HepG2 (cell line): ENCODE data around the gene TMEM79. TPM values are rescaled to one million over a fixed set of nuclear protein-coding genes. Genes with fewer than 3 reads are reported as not detected.

ENCODE experiments used
- ATRX ChIP-seq: sonication (generic); formaldehyde crosslinking; IDR thresholded peaks from 2 replicates; pipeline ENCODE4 v1.4.0; 2020; ENCODE audit warnings: missing genetic modification reagents, borderline replicate concordance
- CBFB ChIP-seq: sonication (generic); formaldehyde crosslinking; IDR thresholded peaks from 2 replicates; pipeline ENCODE4 v1.4.0; 2020; ENCODE audit warnings: missing genetic modification reagents
- DPF2 ChIP-seq: sonication (generic); formaldehyde crosslinking; IDR thresholded peaks from 2 replicates; pipeline ENCODE4 v1.4.0; 2020; ENCODE audit warnings: mild to moderate bottlenecking, low read depth, missing genetic modification reagents, borderline replicate concordance
- FLYWCH1 ChIP-seq: sonication (generic); formaldehyde crosslinking; IDR thresholded peaks from 2 replicates; pipeline ENCODE4 v1.8.1; 2023; ENCODE audit warnings: mild to moderate bottlenecking, missing genetic modification reagents
- FOXM1 ChIP-seq: sonication (generic); formaldehyde crosslinking; IDR thresholded peaks from 2 replicates; pipeline ENCODE4 v1.5.0; 2020; ENCODE audit warnings: missing genetic modification reagents
- HIVEP1 ChIP-seq: sonication (generic); formaldehyde crosslinking; IDR thresholded peaks from 2 replicates; pipeline ENCODE4 v1.4.0; 2020; ENCODE audit warnings: mild to moderate bottlenecking, missing genetic modification reagents
- NAIF1 ChIP-seq: sonication (generic); formaldehyde crosslinking; IDR thresholded peaks from 2 replicates; pipeline ENCODE4 v1.5.0; 2020; ENCODE audit warnings: mild to moderate bottlenecking, missing genetic modification reagents, borderline replicate concordance
- NFYC ChIP-seq: IDR thresholded peaks from 2 replicates; pipeline ENCODE4 v1.6.1; 2016; ENCODE audit warnings: missing genetic modification reagents, missing compliant biosample characterization
- NRL ChIP-seq: sonication (generic); formaldehyde crosslinking; IDR thresholded peaks from 2 replicates; pipeline ENCODE4 v1.5.0; 2020; ENCODE audit warnings: missing genetic modification reagents, mild to moderate bottlenecking, moderate library complexity, borderline replicate concordance
- PITX1 ChIP-seq: sonication (generic); formaldehyde crosslinking; IDR thresholded peaks from 2 replicates; pipeline ENCODE4 v1.5.1; 2020; ENCODE audit warnings: mild to moderate bottlenecking, missing genetic modification reagents
- RAD21 ChIP-seq: fragments of 450-650 bp; formaldehyde crosslinking; IDR thresholded peaks from 2 replicates; pipeline ENCODE4 v1.5.0; 2020; ENCODE audit warnings: mild to moderate bottlenecking
- RXRB ChIP-seq: IDR thresholded peaks from 2 replicates; pipeline ENCODE4 v1.6.1; 2016; ENCODE audit warnings: borderline replicate concordance, missing genetic modification reagents, missing compliant biosample characterization
- TBX3 ChIP-seq: fragments of 450-650 bp; IDR thresholded peaks from 2 replicates; pipeline ENCODE4 v1.6.1; 2017; ENCODE audit warnings: antibody characterized with exemption, mild to moderate bottlenecking, inconsistent platforms, borderline replicate concordance
- ZNF615 ChIP-seq: sonication (generic); formaldehyde crosslinking; IDR thresholded peaks from 2 replicates; pipeline ENCODE4 v1.5.0; 2020; ENCODE audit warnings: mild to moderate bottlenecking, missing genetic modification reagents, borderline replicate concordance
- ZNF766 ChIP-seq: sonication (generic); formaldehyde crosslinking; IDR thresholded peaks from 2 replicates; pipeline ENCODE4 v1.5.0; 2020; ENCODE audit warnings: missing genetic modification reagents, borderline replicate concordance
- ZSCAN20 ChIP-seq: sonication (generic); formaldehyde crosslinking; IDR thresholded peaks from 2 replicates; pipeline ENCODE4 v1.4.0; 2020; ENCODE audit warnings: missing genetic modification reagents, mild to moderate bottlenecking, borderline replicate concordance
- polyA plus RNA-seq, 8 experiments: library from polyadenylated mRNA; depleted of rRNA in 3 of 8; stranded (reverse) in 7 of 8; unstranded in 1 of 8; fragments of >200 nt; fragmentation: Illumina TruSeq in 4 of 8; extraction: Trizol in 4 of 8; gene quantifications; 2 replicates each; pipeline versions ENCODE4 v1.2.1 to v1.2.3, GENCODE V29; 2011 to 2016; ENCODE audit warnings: low read depth in 4 of 8, missing spikeins in 1 of 8, mixed read lengths in 1 of 8; ENCODE audit not compliant: insufficient read depth in 1 of 8
- total RNA-seq, 5 experiments: library from RNA; depleted of rRNA; stranded (reverse); fragments of >200 nt; fragmentation: Illumina TruSeq; extraction: Trizol; gene quantifications; 2 replicates each; pipeline ENCODE4 v1.2.3, GENCODE V29; 2016; ENCODE audit warnings: low read depth in 1 of 5
- TF ChIP-seq, protein P1 (sequence below), 2 experiments: sonication (generic) in 1 of 2; formaldehyde crosslinking in 1 of 2; IDR thresholded peaks; 2 replicates each; pipeline versions ENCODE4 v1.4.0 to v1.6.1; 2018 to 2020; ENCODE audit warnings: missing genetic modification reagents in 2 of 2, borderline replicate concordance in 1 of 2, low read depth in 1 of 2, mild to moderate bottlenecking in 1 of 2, missing biosample characterization in 1 of 2
- TF ChIP-seq, protein P2 (sequence below): sonication (generic); formaldehyde crosslinking; IDR thresholded peaks from 2 replicates; pipeline ENCODE4 v1.4.0; 2020; ENCODE audit warnings: missing genetic modification reagents
- TF ChIP-seq, protein P3 (sequence below): sonication (generic); formaldehyde crosslinking; IDR thresholded peaks from 2 replicates; pipeline ENCODE4 v1.5.0; 2020; ENCODE audit warnings: mild to moderate bottlenecking, low read depth, missing genetic modification reagents, borderline replicate concordance
- TF ChIP-seq, protein P4 (sequence below): sonication (generic); formaldehyde crosslinking; IDR thresholded peaks from 2 replicates; pipeline ENCODE4 v1.4.0; 2020; ENCODE audit warnings: mild to moderate bottlenecking, missing genetic modification reagents
- TF ChIP-seq, protein P5 (sequence below): sonication (generic); formaldehyde crosslinking; IDR thresholded peaks from 2 replicates; pipeline ENCODE4 v1.8.1; 2023; ENCODE audit warnings: missing genetic modification reagents, mild to moderate bottlenecking, borderline replicate concordance

The TMEM79 gene
- total and polyA plus RNA-seq, 2 of the 13 experiments (the other 11 are each of a cell fraction or from before 2014, with no cell fraction given), result 1.2 to 1.9 TPM

DNA sequence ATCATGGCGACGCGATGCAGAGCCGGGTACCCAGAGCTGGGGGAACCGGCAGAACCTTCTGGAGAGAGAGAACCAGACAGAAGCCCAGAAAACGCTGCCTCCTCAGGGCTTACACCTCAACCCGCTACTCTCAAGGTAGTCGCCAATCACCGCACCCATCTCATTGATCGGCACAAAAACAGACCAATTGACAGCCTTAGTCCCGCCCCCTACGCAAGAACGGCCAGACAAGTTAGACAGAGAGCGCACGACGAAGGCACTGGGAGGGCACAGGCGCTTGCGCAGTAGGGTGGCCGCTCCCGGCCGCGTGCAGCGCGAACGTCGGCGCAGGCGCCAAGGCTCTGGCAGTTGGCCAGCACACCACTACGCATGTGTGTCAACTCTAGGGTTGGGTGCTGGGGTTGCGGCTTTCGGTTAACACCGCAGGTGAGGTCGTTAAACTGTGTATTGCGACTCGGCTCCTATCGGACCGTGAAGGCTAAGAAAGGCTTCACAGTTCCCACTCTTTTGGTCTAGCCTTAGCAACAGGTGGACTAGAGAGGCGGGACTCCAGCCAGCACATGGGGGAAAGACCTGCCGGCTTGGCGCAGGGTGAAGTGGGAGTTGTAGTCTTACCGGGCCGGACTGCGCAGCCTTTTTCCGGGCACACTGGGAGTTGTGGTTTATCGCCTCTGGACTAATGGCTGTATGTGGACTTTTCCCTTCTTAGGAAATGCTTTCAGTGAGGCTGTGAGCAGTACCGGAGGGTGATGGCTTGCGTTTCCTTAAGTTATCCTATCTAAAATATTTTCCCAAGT lies 54.3 kb downstream of the TMEM79 start, which contains the start of the genes CCT3 and TSACC (continued):
- peak; percentile 99 for TF ChIP-seq NFYC (CRISPR knock-in tag)
- TF ChIP-seq, protein P1, sequence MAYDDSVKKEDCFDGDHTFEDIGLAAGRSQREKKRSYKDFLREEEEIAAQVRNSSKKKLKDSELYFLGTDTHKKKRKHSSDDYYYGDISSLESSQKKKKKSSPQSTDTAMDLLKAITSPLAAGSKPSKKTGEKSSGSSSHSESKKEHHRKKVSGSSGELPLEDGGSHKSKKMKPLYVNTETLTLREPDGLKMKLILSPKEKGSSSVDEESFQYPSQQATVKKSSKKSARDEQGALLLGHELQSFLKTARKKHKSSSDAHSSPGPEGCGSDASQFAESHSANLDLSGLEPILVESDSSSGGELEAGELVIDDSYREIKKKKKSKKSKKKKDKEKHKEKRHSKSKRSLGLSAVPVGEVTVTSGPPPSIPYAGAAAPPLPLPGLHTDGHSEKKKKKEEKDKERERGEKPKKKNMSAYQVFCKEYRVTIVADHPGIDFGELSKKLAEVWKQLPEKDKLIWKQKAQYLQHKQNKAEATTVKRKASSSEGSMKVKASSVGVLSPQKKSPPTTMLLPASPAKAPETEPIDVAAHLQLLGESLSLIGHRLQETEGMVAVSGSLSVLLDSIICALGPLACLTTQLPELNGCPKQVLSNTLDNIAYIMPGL (CRISPR knock-in tag; IDR thresholded peaks at IDR 0.05; ENCODE audit: borderline replicate concordance in 1 of 2, low read depth in 1 of 2), result peak in 1 of 2 experiments; percentile 48; a peak in 1 of 4 replicates
- TF ChIP-seq NRL, result no peak; the same call in 1 of the 2 replicates
- TF ChIP-seq ZNF766 (CRISPR knock-in tag), result no peak
- no peak for TF ChIP-seq NAIF1
- no peak for TF ChIP-seq FLYWCH1 (CRISPR knock-in tag)
- no peak for TF ChIP-seq HIVEP1 (CRISPR knock-in tag)
- no peak for TF ChIP-seq ATRX (CRISPR knock-in tag)
- TF ChIP-seq, protein P2, sequence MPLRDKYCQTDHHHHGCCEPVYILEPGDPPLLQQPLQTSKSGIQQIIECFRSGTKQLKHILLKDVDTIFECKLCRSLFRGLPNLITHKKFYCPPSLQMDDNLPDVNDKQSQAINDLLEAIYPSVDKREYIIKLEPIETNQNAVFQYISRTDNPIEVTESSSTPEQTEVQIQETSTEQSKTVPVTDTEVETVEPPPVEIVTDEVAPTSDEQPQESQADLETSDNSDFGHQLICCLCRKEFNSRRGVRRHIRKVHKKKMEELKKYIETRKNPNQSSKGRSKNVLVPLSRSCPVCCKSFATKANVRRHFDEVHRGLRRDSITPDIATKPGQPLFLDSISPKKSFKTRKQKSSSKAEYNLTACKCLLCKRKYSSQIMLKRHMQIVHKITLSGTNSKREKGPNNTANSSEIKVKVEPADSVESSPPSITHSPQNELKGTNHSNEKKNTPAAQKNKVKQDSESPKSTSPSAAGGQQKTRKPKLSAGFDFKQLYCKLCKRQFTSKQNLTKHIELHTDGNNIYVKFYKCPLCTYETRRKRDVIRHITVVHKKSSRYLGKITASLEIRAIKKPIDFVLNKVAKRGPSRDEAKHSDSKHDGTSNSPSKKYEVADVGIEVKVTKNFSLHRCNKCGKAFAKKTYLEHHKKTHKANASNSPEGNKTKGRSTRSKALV (CRISPR knock-in tag), result no peak
- TF ChIP-seq PITX1 (CRISPR knock-in tag), result peak; percentile 39
- peak; percentile 5; the same call in 1 of the 2 replicates for TF ChIP-seq RAD21 (CRISPR knock-in tag)
- no peak for TF ChIP-seq DPF2
- no peak for TF ChIP-seq FOXM1 (CRISPR knock-in tag)
- TF ChIP-seq, protein P3, sequence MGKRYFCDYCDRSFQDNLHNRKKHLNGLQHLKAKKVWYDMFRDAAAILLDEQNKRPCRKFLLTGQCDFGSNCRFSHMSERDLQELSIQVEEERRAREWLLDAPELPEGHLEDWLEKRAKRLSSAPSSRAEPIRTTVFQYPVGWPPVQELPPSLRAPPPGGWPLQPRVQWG (CRISPR knock-in tag), result no peak
- TF ChIP-seq, protein P4, sequence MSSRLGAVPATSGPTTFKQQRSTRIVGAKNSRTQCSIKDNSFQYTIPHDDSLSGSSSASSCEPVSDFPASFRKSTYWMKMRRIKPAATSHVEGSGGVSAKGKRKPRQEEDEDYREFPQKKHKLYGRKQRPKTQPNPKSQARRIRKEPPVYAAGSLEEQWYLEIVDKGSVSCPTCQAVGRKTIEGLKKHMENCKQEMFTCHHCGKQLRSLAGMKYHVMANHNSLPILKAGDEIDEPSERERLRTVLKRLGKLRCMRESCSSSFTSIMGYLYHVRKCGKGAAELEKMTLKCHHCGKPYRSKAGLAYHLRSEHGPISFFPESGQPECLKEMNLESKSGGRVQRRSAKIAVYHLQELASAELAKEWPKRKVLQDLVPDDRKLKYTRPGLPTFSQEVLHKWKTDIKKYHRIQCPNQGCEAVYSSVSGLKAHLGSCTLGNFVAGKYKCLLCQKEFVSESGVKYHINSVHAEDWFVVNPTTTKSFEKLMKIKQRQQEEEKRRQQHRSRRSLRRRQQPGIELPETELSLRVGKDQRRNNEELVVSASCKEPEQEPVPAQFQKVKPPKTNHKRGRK (CRISPR knock-in tag), result no peak
- TF ChIP-seq ZSCAN20 (CRISPR knock-in tag), result no peak
- TF ChIP-seq RXRB (CRISPR knock-in tag), result peak; percentile 45; the same call in 1 of the 2 replicates
- no peak for TF ChIP-seq ZNF615 (CRISPR knock-in tag)
- TF ChIP-seq TBX3, result no peak
- TF ChIP-seq, protein P5, sequence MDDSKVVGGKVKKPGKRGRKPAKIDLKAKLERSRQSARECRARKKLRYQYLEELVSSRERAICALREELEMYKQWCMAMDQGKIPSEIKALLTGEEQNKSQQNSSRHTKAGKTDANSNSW (CRISPR knock-in tag), result peak; percentile 46; the same call in 1 of the 2 replicates
- peak; percentile 64 for TF ChIP-seq CBFB (CRISPR knock-in tag)
